PC-9 (cell line): ENCODE data around the gene ZDHHC11.

Experiments
- CTCF ChIP-seq: fragments of 200-600 bp; sonication (generic); conservative IDR thresholded peaks from 2 replicates; pipeline ENCODE4 v1.6.1; 2017; ENCODE audit warnings: mixed run types, antibody characterized with exemption, mild to moderate bottlenecking, moderate library complexity
- EZH2 ChIP-seq: fragments of 200-600 bp; sonication (generic); IDR thresholded peaks from 2 replicates; pipeline ENCODE4 v1.8.0; 2017; ENCODE audit warnings: antibody characterized with exemption, low read depth

- no peak for TF ChIP-seq CTCF
- no peak for TF ChIP-seq EZH2
These were observed 9.8 kb upstream of the ZDHHC11 start for GRCh38 chr5:860506-861150.
